Sciatic nerve (tissue), 2 donors: ENCODE data around the gene HSF2BP. TPM values are rescaled to one million over a fixed set of nuclear protein-coding genes. Genes with fewer than 3 reads are reported as not detected.
"Not testable (repeated sequence)": the region's sequence is repeated elsewhere in the genome, so short reads cannot be mapped to it uniquely, and the experiment has no call there.

Experiments
- ATAC-seq: fragments of 200-7000 bp; cut with Tn5 transposase; one replicate; pipeline ENCODE4 v1.9.1; 2020; ENCODE audit warnings: mild to moderate bottlenecking, moderate library complexity
- DNase-seq: peaks from one replicate; pipeline ENCODE4 v3.0.0-alpha.2; 2020; ENCODE audit warnings: low spot score
- intact Hi-C: fragments of 100-400 bp; cut with DNase I; formaldehyde crosslinking; loops from one replicate; pipeline ENCODE4 v1.14.2; 2022
- microRNA-seq: library from miRNA; unstranded; fragments of <30 nt; microRNA quantifications from one replicate; pipeline ENCODE4 v1.2.0, GENCODE V29; 2020
- total RNA-seq: library from RNA; stranded (reverse); fragmentation: NEBNext Ultra II Directional; extraction: Animal tissue kit (Norgen Biotek cat#: 25700); gene quantifications from one replicate; pipeline ENCODE4 v1.2.1, GENCODE V29; 2021
- donor health status: DM: no; HTN: no; CAD: no.
- donor health status: DM: no; HTN: no; CAD: no.

Gene HSF2BP
- total RNA-seq, 1 donor from 2014 or later = 1.8 TPM

DNA sequence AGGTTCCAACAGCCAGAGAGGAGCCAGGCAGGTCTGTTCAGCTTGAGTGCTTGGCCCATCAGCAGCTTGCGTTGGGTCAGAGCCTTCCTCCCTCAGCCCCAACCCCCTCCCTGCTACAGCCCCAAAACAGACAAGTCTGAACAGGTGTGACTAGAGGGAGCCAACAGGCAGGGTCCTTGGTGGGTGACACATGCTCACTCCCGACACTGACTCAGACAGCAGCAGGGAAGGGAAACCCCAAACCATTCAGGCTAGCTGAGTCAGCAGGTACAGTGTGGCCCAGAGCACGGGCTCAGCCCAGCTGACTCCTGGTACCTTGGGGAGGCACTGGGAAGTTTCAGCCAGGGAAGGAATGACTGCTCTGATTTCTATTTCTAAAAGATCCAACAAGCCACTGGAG, 148.6 kb downstream of the HSF2BP start:
- DNase-seq, intact Hi-C loops: not testable (repeated sequence)
- ATAC-seq = peak; percentile 48

DNA sequence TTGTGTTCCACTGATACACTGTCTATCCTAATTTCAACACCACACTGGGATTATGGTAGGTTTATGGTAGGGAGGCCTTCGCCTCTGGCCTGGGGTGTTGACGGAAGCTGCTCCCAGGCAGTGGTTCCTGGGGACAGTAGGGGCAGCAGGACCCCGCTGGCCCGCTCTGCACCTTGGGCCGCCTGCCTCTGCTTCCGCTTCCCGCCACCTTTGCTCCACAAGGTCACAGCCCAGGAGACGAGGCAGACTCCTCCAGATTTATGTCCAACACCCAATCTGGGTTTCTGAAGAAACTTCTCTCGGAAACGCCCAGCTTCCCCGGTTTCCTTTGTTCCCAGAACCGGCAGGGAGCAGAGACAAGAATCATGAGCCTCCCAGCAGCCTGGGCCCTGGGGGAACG, 155.4 kb downstream of the HSF2BP start:
- intact Hi-C loops, ATAC-seq, DNase-seq: not testable (repeated sequence)

GRCh38 chr21:43503075-43503750, 156.1 kb downstream of the HSF2BP start:
- peak; percentile 49 for ATAC-seq
- intact Hi-C loops, DNase-seq: not testable (repeated sequence)

DNA sequence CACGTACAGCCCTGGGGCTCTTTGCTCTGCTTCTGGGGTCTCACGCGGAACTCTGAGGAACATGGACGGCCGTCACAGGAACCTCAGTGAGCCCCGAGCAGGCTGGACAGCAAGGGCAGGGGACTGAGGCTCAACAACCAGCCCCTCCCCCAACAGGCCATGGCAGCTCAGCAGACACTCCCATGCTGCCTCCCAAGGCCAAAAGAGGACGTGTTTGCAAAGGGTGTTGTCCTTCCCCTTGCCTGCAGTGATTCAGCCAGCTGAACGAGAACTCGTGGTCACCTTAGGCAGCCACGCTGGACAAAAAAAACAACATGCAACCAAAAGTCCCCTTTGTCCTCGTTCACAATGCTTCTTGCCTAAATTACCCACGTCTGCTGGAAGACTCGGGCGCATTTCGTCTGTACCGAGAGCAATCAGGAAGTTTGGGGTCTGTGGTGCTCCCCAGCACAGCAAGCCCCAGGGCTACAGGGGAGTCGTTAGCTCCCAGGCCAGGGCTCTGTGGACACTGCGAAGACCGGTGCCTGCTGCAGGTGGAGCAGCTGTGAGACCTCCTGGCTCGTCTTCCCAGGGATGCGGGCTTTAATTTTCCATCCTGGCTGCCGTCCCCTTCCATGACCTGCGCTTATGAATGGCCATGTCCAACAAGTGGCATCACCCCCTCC, 156.7 kb downstream of the HSF2BP start:
- peak; percentile 87 for ATAC-seq

DNA sequence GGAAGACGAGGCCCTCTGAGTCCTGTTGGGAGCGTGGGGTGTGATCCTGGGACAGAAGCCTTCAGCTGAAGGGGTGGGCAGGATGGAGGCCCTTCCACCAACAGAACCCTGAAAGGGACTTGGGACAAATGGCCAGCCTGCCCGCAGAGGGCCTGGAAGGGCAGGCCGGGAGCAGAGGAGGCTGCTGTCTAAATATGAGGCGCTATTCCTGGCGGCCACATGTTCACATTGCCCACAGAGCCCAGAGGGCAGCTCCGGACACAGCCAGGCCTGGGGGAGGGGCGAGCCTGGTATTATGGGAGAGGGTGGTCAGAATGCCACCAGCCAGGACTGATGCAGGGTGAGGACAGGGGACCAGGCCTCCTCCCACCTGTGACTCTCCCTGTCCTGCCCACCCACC, 160.4 kb downstream of the HSF2BP start:
- intact Hi-C loops, ATAC-seq: not testable (repeated sequence)

More for the DNA sequence above, 156.7 kb downstream of the HSF2BP start:
- DNase-seq, intact Hi-C loops: not testable (repeated sequence)

DNA sequence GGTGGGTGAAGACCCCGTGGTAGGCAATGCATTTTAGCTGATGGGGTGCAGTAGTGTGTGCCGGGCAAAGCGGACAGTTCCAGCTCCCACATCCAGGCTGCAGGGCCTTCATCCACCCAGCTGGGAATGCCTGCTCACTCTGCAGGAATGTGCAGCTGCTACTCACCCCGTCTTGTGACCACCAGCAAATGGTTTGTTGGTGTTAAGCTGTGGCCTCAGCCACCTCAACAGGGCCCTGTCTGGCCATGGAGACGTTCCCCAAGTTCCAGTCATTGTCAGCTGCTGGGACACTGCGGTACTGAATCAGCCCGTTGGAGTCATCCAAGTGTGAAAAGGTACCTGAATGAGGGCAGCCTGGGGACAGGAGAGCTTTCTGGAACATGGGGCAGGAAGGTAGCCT, 161.2 kb downstream of the HSF2BP start:
- intact Hi-C loops, DNase-seq: not testable (repeated sequence)
- peak; percentile 50 for ATAC-seq

More for the DNA sequence above, 160.4 kb downstream of the HSF2BP start:
- DNase-seq = not testable (repeated sequence)

DNA sequence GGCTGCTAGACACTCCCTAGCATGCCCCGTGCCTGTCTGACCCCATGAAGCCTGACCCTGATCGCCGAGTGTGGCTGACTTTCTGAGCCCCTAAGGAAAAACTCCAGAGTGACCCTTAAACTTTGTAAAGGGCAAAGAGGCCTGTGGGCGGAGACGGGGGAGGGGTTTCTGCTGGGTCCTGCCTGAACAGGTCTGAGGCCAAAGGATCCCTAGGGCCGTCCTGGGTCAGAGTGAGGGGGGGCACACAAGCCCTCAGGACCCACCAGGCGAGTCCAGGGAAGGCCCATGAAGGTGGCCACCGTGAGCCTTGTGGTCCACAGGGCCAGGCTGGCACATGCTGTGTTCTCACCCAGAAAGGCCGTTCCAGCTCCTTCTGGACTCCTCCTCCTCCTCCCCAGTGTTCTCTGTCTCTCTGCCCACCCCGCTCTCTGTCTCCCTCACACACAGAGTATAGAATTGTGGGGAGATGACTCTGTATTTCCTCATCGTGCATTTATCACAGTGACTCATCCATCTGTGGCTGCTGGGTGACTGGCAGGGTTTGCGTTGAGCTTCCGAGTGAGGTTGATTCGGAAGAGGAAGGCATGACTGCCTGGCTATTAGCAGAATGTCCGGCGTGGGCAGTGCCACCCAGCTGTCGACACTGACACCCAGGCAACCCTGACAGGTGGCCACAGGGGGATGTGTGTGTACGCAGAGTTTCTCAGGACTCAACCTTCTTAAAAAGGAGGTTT, 164.8 kb downstream of the HSF2BP start:
- intact Hi-C loops, DNase-seq: not testable (repeated sequence)
- ATAC-seq = peak; percentile 39

GRCh38 chr21:43493471-43493870, 165.8 kb downstream of the HSF2BP start:
- intact Hi-C loops, DNase-seq: not testable (repeated sequence)
- peak; percentile 20 for ATAC-seq

- DNase-seq, intact Hi-C loops, ATAC-seq: not testable (repeated sequence)
Observed at GRCh38 chr21:43488235-43488634, 171.1 kb downstream of the HSF2BP start.

GRCh38 chr21:43486051-43486450, 173.2 kb downstream of the HSF2BP start:
- ATAC-seq, DNase-seq: not testable (repeated sequence)

DNA sequence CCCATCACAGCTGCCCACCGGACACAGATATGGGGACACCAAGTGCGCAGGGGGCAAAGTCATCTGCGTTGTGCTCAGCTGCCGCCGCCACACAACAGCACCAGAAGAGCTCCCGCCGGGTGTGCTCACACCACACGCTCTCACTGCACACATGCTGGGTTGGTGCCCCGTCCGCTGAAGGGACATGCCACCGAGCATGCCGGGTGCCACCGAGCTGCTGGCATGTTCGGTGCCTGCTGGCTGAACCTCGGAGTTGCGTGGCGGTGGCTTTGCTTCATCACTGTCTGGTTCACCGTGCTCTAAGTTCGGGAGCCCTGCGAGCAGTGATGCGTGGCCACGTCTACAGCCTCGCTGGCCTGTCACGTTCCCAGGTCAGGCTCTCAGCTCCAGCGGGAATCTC, 174.3 kb downstream of the HSF2BP start:
- ATAC-seq, intact Hi-C loops, DNase-seq: not testable (repeated sequence)

More at GRCh38 chr21:43486051-43486450, 173.2 kb downstream of the HSF2BP start:
- intact Hi-C loops = not testable (repeated sequence)

DNA sequence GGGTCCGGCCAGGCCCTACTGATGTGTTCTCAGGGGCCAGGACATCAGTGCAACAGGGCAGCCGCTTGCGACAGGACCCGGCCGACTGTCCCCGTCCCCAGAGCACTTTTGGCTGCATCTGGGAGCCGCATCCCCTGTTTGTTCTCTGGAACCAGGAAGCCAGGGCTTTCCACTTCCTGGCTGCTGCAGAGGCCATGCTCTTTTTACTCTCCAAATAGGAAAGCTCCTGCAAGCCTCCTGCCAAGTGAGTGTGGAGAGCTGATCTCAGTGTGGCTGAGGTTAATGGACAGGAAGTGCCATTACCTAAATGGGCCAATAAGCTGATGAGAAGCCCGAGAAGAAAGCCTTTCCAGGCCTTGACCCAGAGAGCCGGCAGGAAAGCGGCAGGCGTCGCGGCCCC, 180.1 kb downstream of the HSF2BP start:
- intact Hi-C loops, DNase-seq: not testable (repeated sequence)
- ATAC-seq = peak; percentile 9

Small RNA genes lying within 50 kb of the gene (microRNA-seq; reads per million reads assigned to microRNA genes)
- not detected for gene MIR6070

Other genes starting within 250 kb of the HSF2BP start
- gene SIK1, start 232.4 kb downstream of the HSF2BP start, total RNA-seq = 59.9 TPM
- 18.1 TPM for gene RRP1B, start 72 bp upstream of the HSF2BP start, total RNA-seq
- gene PDXK, start 59.6 kb upstream of the HSF2BP start, total RNA-seq = 111 TPM
- 52.1 TPM for gene CSTB, start 116.8 kb upstream of the HSF2BP start, total RNA-seq
- 17.8 TPM for gene RRP1, start 130.1 kb upstream of the HSF2BP start, total RNA-seq
- 51.8 TPM for gene AGPAT3, start 205.7 kb upstream of the HSF2BP start, total RNA-seq